T-helper 2 cell (primary cell): ENCODE measurements around the gene L3MBTL3.

Experiments used
- DNase-seq, 5 experiments: peaks; one replicate each; pipeline versions ENCODE4 v3.0.0 to v3.0.0-alpha.2; 2012 to 2022

Gene L3MBTL3

DNA sequence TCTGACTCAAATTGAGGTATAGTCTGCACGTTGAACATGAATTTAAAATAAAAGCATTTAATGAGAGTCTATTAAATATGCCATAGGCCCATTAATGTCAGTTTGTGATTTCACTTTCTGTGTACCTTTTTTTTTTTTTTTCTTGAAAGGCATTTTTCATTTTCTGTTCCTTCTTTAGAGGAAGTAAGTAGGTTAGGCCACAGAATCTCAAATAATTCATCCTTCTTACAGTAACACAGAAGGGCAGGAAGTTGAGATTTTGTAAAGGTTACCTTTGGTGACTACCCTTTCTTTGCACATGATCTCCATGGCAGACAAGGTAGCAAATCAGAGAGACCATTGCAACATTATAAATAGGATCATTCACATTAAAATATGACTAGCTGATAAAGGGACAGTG lies 9.6 kb downstream of the L3MBTL3 start:
- DNase-seq = peak in 2 of 5 experiments; percentile 24 to 73

DNA sequence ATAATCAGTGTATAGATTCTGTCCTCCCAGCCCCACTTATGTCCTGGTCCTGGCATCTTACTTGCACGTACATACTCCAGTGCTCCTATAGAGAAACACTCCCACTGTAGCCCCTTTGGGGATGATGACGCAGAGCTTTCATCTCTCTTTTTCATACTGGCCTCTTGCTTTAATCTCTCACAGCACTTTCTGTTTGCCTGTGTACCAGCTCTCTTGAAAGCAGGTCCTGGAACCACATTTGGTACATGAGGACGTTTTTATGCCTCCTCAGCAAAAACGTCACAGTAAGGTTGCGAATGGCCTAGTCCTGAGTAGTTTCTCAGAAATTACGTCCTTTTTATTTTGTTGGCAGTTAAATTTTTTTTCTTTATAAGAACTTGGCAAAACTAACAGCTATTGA lies 10.8 kb downstream of the L3MBTL3 start:
- peak in 2 of 5 experiments; percentile 4 to 68 for DNase-seq

GRCh38 chr6:130032758-130033340 lies 14.5 kb downstream of the L3MBTL3 start:
- DNase-seq = no peak

GRCh38 chr6:130033949-130034348 lies 15.6 kb downstream of the L3MBTL3 start:
- DNase-seq = no peak

DNA sequence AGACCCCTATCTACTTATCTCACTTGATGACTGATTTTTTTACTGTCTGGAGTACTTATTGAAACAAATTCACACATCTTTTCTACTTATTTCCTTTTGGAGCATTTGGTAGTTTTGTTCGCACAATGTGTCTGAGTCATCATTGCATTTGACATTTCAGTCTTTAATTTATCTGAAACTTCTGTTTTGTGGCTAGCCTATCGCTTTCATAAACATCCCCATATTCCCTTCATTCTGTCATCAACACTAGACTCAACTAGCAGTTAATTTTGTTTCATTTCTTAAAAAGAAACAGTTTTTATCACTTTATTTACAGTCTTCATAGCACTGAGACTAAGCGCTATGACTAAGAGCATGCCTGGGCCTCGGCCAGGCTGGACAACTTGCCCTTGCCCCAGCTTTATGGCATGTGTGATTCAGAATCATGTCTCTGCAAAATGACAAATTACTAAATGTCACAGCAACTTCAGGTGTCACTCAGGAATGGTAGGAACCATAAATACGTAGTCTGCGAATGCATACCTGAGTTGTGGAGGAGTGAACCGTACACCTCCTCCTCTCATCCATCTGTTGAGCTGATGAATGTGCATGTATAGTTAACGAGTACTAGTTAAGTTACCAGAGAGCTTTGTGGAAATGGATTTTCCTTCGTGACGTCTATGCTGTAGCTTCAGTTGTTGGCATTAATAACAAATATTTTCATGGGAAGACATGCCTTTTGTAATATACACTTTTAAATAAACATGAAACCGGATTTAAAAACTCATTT lies 16.2 kb downstream of the L3MBTL3 start:
- DNase-seq = peak in 1 of 5 experiments; percentile 41

DNA sequence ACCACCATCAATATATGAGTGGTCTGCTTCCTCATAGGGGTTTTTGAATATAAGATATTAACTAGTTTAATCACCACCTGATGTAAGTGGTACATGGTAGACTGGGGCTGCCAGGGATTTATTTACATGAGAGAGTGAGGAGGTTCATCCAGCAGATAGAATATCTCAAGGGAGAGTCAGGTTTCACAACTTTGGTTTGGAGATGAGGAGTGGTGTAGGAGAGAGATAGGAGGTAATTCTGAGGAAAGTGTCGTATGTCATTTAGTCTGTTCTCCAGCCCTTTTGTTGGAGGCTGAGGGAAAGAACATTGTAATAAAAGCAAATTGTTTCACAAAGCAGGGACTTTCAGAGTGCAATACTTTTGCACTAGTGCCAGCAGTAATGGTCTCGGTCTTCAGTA lies 16.8 kb downstream of the L3MBTL3 start:
- no peak for DNase-seq

GRCh38 chr6:130037207-130037811 lies 18.9 kb downstream of the L3MBTL3 start:
- DNase-seq = peak in 1 of 5 experiments; percentile 42

GRCh38 chr6:130041594-130041993 lies 23.2 kb downstream of the L3MBTL3 start:
- DNase-seq = no peak

- no peak for DNase-seq
Observed at GRCh38 chr6:130043344-130043743, 25.0 kb downstream of the L3MBTL3 start.

GRCh38 chr6:130045622-130046021 lies 27.2 kb downstream of the L3MBTL3 start:
- no peak for DNase-seq

DNA sequence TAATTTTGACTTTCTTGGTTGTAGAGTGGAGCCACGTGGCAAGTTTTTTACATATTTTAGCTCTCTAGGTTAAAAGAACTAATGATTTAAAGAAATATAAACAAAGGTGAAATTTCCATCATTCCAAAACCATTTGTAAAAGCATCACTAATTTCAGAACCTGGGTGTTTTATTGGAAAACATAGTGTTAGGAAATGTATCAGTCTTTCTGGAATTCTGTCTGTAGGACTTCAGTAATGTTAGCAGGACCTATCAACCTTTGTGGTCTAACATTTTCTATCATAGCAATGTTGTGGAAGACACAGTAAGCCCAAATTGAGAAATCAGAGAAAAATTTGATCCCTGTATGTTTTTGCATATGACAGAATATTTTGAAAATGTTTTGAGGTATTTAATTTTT lies 28.3 kb downstream of the L3MBTL3 start:
- no peak for DNase-seq

DNA sequence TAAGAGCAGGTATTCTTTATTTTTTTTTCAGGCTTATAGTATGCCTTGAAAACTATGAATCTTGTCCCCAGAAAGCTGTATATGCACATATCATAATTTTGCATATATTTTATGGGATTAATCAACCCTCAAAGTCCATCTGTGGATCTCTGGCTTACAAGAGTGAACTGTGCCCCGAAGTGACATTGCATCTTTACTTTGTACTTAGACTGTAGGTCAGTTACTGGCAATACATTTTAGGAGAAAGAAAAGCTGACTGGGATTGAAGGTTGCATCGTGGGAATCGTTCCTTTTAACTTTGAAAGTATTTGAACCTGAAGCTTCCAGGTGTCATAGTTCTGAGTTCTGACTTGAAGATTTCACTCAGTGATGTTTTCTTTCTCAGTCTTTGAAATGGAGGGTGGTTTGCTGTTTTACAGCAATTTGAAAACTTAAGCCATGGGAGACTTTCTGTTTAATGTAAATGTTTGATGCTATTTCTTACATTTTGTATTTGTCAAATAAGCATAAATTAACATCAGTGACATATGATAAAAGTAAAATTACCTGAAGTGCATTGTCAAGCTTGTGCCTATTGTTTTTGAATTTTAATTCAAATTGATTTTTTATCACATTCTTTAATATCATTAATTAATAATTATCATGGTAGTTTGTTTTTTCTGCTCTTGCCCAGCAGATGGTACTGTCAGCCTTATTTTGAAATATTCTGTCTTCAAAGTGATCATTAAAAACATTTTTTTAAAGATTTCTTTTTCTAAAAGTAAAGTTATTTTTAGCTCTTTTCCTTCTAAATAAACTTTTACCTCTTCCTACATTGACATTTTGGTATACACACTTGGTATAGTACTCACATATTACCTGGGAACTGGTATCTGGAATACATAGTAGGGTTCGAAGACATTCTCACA lies 29.0 kb downstream of the L3MBTL3 start:
- DNase-seq = no peak

DNA sequence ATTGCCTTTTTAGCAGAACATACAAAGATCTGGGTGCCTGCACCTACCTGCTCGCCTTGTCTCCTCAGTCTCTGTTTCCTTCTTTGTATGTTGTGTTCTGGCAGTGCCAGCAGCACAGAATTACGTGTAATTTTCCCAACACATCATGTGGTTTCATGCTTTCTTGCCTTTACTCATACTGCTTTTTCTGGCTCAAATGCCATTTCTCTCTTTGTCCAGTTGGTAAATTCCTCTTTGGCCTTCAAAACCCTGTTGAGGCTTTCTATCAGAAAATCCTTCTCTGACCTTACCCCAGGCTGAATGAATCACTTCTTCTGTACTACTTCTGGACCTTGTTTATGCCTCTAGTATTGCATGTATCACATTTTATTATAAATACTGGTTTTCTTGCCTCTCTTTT lies 31.8 kb downstream of the L3MBTL3 start:
- DNase-seq = no peak

DNA sequence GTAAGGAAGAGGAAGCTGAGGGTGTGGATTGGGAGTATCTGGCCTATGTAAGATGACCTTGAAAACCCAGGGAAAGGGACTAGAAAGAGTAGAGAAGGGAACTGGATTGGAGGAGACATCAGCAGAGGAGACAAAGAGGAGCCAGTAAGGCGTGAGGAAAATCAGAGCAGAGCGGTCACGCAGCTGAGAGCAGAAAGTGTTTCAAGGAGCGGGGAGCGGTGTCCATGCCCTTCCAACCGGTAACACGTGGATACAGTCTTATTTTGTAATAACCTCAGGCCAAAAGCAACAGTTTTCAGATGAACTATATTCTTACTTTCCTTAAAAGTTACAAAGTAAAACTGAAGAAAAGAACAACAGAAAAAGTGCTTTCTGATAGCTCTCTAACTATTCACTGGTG lies 36.3 kb downstream of the L3MBTL3 start:
- DNase-seq = no peak

DNA sequence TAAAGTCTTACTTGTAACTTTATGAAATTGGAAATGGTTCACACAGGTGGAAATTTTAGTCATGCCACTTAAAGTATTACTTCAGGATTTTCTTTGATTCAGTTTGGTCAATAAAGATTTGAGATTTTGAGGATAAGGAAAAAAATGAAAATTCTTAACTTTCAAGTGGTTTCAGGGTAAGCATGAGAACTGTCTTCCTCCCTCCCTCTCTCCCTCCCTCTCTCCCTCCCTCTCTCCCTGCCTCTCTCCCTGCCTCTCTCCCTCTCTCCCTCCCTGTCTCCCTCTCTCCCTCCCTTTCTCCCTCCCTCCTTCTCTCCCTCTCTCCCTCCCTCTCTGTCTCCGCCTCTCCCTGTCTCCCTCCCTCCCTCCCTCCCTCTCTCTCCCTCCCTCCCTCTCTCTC lies 36.9 kb downstream of the L3MBTL3 start:
- no peak for DNase-seq

- DNase-seq = no peak
Observed at GRCh38 chr6:130057495-130057894, 39.1 kb downstream of the L3MBTL3 start.

DNA sequence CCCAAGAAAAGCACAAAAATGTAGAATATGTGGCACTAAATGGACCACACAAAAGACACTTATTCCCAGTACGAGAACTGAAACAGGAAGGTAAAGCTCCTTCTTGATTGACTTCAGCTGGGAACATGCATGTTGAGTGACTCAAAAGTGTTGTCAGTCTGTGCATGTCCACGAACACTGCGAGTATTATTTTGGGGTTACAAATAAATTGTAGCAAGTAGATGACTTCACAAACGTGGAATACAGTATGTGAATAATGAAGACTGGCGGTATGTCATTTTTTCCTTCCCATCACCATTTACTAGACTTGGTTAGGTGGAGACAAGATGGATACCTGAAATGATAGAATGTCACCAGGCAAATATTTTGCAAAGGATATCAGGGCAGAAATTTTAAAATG lies 45.4 kb downstream of the L3MBTL3 start:
- no peak for DNase-seq

DNA sequence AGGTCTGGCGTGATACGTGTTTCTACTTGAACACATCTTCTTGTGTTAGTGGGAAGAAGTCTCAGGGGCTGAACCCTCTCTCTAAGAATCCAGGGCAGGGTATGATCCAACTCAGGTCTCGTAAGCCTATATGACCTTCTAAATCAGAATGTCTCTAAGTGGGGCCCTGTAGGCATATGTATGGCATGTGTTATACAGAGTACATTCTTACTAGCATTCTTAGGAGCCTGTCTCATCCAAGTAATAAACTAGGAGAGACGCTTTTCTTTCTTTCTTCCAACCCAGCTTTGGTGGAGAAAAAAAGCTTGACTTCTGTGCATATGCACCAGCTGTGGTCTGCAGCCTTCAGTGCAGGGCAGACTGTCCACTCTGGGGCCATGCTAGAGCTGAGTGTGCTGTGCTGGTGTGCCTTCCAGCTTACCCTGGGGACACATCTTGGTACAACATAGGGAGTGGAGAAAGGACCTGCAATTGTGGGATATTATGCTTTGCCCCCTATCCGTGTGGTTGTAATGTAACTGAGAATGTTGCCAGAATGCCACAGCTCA lies 47.3 kb downstream of the L3MBTL3 start:
- DNase-seq = no peak

- DNase-seq = no peak
Observed at GRCh38 chr6:130069485-130069884, 51.1 kb downstream of the L3MBTL3 start.

DNA sequence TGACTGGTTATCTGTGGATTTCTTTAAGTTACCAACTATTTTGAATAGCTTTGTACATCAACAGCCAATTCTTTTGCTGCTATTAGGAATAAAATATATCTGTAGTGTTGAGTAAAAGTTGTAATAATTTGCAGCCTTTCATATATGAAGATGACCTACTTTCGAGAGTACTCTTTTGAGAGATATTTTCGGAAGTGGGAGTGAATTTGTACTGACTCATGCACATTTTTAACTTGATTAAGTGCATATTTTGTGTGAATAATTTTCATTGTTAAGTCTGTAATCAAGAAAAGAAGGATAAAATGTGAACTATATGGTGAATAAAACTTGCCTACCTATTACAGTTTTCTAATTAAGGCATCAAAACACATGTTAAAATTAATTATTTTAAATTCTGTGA lies 51.9 kb downstream of the L3MBTL3 start:
- no peak for DNase-seq

GRCh38 chr6:130070792-130071191 lies 52.4 kb downstream of the L3MBTL3 start:
- peak in 1 of 5 experiments; percentile 19 for DNase-seq

DNA sequence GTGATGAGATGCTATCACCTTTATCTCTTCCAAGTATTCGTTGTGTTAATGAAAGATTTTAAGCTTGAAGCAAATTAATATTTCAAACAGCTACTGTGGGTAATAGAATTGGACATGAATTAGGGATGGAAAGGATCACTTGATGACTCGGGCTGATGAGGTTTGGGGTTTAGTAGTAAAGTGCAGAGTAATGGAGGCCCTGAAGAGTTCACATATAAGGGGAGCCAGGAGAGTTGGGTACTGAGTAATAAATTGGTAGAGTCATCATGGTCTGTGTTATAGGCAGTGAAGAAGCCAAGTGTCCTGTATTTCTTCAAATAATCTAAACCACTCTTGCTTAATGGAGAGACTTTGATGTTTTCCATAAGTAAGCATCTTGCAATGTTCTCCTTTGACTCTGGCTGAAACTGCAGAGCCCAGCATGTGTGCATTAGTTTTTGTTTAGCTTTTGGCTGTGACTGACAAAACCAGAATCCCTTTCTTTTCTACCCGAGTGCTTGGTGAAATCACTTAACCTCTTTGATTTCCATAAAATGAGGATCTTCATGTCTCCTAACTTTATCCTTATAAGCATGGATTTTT lies 57.6 kb downstream of the L3MBTL3 start:
- no peak for DNase-seq
